Measurements from ENCODE around the gene TPST2. TPM values are rescaled to one million over a fixed set of nuclear protein-coding genes. Genes with fewer than 3 reads are reported as not detected.

The TPST2 gene
- total and polyA plus RNA-seq, 10 of the 15 experiments (the other 5 are each of a cell fraction or from before 2014, with no cell fraction given): 6.3 to 33.7 (median 28.4) TPM

DNA sequence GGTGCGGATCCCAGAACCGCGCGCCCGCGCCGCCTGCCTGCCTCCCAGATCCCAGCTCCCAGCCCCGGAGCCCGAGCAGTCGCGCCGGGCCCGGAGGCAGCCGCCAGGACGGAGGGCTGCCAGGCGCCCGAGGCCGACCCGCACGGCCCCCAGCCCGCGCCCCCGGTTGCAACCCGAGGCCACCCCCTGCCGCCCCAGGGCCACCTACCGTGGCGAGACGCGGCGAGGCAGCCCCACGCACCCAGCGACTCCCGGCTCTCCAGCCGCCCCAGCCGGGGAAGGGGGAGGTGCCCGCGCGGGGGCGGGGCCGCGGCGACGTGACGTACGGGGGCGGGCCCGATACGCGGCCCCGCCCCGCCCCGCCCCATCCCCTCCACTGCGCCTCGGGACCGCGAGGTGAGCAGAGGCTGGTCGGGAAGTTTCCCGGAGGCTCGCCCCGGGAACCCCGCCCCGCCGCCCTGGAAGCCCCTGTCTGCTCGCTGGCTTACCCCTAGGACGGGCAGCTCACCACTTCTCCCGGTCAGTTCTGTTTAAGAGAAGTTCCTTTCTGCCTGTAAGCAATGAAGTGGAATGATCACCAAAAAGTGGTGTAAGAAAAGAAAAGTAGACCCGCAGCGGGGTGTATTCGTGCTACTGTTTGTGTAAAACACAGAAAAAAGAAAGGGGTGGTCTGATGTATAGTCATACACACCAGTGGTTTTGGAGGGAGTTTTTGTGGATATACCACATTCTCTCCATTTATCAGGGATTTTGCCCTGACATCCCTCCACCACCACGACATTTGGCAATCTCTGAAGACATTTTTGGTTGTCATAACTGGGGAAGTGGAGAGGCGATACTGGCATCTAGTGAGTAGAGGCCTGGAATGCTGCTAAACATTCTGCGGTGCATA lies at the start of gene TPST2 (continued):
- TF ChIP-seq, protein P1, sequence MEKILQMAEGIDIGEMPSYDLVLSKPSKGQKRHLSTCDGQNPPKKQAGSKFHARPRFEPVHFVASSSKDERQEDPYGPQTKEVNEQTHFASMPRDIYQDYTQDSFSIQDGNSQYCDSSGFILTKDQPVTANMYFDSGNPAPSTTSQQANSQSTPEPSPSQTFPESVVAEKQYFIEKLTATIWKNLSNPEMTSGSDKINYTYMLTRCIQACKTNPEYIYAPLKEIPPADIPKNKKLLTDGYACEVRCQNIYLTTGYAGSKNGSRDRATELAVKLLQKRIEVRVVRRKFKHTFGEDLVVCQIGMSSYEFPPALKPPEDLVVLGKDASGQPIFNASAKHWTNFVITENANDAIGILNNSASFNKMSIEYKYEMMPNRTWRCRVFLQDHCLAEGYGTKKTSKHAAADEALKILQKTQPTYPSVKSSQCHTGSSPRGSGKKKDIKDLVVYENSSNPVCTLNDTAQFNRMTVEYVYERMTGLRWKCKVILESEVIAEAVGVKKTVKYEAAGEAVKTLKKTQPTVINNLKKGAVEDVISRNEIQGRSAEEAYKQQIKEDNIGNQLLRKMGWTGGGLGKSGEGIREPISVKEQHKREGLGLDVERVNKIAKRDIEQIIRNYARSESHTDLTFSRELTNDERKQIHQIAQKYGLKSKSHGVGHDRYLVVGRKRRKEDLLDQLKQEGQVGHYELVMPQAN (conservative IDR thresholded peaks at IDR 0.05): peak; percentile 29; the same call in 1 of the 2 replicates
- TF ChIP-seq CBFB (IDR thresholded peaks at IDR 0.05; ENCODE audit: low read depth) (peak; percentile 48; the same call in 1 of the 2 replicates), MEF2A (IDR thresholded peaks at IDR 0.05; ENCODE audit: insufficient read depth, low read depth, low read length) (no peak), NR2F1 (conservative IDR thresholded peaks at IDR 0.05) (no peak), SP1 (IDR thresholded peaks at IDR 0.05; ENCODE audit: low read depth, low read length) (peak; percentile 54), BHLHE40 (IDR thresholded peaks at IDR 0.05; ENCODE audit: borderline replicate concordance in 1 of 2, low read depth in 2 of 2, low read length in 1 of 2) (peak in 1 of 2 experiments; percentile 21; a peak in 1 of 4 replicates), GATAD2B (conservative IDR thresholded peaks at IDR 0.05; ENCODE audit: low read depth) (peak; percentile 65; the same call in 1 of the 2 replicates), ZNF384 (IDR thresholded peaks at IDR 0.05; ENCODE audit: borderline replicate concordance, low read depth, low read length) (no peak), CHD2 (IDR thresholded peaks at IDR 0.05; ENCODE audit: borderline replicate concordance, low read depth, low read length) (0 out of 2 replicates have a peak, but pooled peaks have one; percentile 14), RFX5 (IDR thresholded peaks at IDR 0.05; ENCODE audit: low read depth, low read length) (0 out of 2 replicates have a peak, but pooled peaks have one; percentile 31), IKZF2 (IDR thresholded peaks at IDR 0.05) (peak; percentile 48 to 60; a peak in 3 of 4 replicates), SIN3A (IDR thresholded peaks at IDR 0.05; ENCODE audit: low read depth, low read length) (0 out of 2 replicates have a peak, but pooled peaks have one; percentile 36), CREM (IDR thresholded peaks at IDR 0.05; ENCODE audit: low read depth) (no peak), ETV6 (conservative IDR thresholded peaks at IDR 0.05 in 1 of 2, IDR thresholded peaks at IDR 0.05 in 1 of 2; ENCODE audit: borderline replicate concordance in 1 of 2, low read depth in 1 of 2) (no peak), LARP7 (IDR thresholded peaks at IDR 0.05) (0 out of 2 replicates have a peak, but pooled peaks have one; percentile 13), POLR2AphosphoS5 (IDR thresholded peaks at IDR 0.05; ENCODE audit: low read length) (peak; percentile 75; the same call in 1 of the 2 replicates), IRF4 (IDR thresholded peaks at IDR 0.05; ENCODE audit: low read depth, low read length) (no peak), ZSCAN29 (IDR thresholded peaks at IDR 0.05) (no peak), SMAD5 (IDR thresholded peaks at IDR 0.05; ENCODE audit: low read depth) (peak; percentile 45; the same call in 1 of the 2 replicates), RAD21 (IDR thresholded peaks at IDR 0.05; ENCODE audit: insufficient read depth, low read depth, low read length) (0 out of 2 replicates have a peak, but pooled peaks have one; percentile 2)
- TF ChIP-seq, protein P2, sequence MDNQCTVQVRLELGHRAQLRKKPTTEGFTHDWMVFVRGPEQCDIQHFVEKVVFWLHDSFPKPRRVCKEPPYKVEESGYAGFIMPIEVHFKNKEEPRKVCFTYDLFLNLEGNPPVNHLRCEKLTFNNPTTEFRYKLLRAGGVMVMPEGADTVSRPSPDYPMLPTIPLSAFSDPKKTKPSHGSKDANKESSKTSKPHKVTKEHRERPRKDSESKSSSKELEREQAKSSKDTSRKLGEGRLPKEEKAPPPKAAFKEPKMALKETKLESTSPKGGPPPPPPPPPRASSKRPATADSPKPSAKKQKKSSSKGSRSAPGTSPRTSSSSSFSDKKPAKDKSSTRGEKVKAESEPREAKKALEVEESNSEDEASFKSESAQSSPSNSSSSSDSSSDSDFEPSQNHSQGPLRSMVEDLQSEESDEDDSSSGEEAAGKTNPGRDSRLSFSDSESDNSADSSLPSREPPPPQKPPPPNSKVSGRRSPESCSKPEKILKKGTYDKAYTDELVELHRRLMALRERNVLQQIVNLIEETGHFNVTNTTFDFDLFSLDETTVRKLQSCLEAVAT (IDR thresholded peaks at IDR 0.05): 0 out of 2 replicates have a peak, but pooled peaks have one; percentile 37
- TF ChIP-seq, protein P3, sequence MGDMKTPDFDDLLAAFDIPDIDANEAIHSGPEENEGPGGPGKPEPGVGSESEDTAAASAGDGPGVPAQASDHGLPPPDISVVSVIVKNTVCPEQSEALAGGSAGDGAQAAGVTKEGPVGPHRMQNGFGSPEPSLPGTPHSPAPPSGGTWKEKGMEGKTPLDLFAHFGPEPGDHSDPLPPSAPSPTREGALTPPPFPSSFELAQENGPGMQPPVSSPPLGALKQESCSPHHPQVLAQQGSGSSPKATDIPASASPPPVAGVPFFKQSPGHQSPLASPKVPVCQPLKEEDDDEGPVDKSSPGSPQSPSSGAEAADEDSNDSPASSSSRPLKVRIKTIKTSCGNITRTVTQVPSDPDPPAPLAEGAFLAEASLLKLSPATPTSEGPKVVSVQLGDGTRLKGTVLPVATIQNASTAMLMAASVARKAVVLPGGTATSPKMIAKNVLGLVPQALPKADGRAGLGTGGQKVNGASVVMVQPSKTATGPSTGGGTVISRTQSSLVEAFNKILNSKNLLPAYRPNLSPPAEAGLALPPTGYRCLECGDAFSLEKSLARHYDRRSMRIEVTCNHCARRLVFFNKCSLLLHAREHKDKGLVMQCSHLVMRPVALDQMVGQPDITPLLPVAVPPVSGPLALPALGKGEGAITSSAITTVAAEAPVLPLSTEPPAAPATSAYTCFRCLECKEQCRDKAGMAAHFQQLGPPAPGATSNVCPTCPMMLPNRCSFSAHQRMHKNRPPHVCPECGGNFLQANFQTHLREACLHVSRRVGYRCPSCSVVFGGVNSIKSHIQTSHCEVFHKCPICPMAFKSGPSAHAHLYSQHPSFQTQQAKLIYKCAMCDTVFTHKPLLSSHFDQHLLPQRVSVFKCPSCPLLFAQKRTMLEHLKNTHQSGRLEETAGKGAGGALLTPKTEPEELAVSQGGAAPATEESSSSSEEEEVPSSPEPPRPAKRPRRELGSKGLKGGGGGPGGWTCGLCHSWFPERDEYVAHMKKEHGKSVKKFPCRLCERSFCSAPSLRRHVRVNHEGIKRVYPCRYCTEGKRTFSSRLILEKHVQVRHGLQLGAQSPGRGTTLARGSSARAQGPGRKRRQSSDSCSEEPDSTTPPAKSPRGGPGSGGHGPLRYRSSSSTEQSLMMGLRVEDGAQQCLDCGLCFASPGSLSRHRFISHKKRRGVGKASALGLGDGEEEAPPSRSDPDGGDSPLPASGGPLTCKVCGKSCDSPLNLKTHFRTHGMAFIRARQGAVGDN (IDR thresholded peaks at IDR 0.05): peak; percentile 48; the same call in 1 of the 2 replicates
